Uterus (tissue), 2 donors: ENCODE results near the gene PRSS35.

Source experiments
- POLR2A ChIP-seq, 2 donors: fragments of 450-650 bp; IDR thresholded peaks; one replicate each; pipeline ENCODE4 v1.6.1; 2016; ENCODE audit warnings: antibody characterized with exemption in 2 of 2, mild to moderate bottlenecking in 1 of 2, moderate library complexity in 1 of 2
- TF ChIP-seq, protein P1 (sequence below), 4 experiments: fragments of 200-600 bp in 2 of 4; fragments of 450-650 bp in 2 of 4; sonication (generic) in 2 of 4; IDR thresholded peaks; one replicate each; pipeline ENCODE4 v1.5.1; 2016 to 2019; ENCODE audit warnings: antibody characterized with exemption in 4 of 4, mild to moderate bottlenecking in 2 of 4, moderate library complexity in 1 of 4

DNA sequence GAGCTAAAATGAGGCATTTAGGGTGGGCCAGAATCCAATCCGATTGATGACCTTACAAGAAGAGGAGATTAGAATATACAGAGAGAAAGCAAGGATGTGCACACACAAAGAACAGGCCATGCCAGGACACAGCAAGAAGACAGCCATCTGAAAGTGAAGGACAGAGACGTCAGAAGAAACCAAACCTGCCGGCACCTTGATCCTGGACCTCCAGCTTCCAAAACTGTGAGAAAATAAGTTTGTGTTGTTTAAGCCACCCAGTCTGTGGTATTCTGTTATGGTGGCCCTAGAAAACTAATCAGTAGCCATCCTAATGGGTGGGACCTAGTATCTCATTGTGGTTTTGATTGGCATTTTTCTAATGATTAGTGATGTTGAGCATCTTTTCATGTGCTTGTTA is 41.7 kb upstream of the PRSS35 start:
- TF ChIP-seq, protein P1, sequence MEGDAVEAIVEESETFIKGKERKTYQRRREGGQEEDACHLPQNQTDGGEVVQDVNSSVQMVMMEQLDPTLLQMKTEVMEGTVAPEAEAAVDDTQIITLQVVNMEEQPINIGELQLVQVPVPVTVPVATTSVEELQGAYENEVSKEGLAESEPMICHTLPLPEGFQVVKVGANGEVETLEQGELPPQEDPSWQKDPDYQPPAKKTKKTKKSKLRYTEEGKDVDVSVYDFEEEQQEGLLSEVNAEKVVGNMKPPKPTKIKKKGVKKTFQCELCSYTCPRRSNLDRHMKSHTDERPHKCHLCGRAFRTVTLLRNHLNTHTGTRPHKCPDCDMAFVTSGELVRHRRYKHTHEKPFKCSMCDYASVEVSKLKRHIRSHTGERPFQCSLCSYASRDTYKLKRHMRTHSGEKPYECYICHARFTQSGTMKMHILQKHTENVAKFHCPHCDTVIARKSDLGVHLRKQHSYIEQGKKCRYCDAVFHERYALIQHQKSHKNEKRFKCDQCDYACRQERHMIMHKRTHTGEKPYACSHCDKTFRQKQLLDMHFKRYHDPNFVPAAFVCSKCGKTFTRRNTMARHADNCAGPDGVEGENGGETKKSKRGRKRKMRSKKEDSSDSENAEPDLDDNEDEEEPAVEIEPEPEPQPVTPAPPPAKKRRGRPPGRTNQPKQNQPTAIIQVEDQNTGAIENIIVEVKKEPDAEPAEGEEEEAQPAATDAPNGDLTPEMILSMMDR (IDR thresholded peaks at IDR 0.05) = no peak
- no peak for TF ChIP-seq POLR2A (IDR thresholded peaks at IDR 0.05)
